Hepatic stellate cell (primary cell): ENCODE results near the gene GBX1.

Experiments
- DNase-seq: peaks from one replicate; pipeline ENCODE4 v3.0.0; 2011; ENCODE audit warnings: low spot score

GBX1 gene

DNA sequence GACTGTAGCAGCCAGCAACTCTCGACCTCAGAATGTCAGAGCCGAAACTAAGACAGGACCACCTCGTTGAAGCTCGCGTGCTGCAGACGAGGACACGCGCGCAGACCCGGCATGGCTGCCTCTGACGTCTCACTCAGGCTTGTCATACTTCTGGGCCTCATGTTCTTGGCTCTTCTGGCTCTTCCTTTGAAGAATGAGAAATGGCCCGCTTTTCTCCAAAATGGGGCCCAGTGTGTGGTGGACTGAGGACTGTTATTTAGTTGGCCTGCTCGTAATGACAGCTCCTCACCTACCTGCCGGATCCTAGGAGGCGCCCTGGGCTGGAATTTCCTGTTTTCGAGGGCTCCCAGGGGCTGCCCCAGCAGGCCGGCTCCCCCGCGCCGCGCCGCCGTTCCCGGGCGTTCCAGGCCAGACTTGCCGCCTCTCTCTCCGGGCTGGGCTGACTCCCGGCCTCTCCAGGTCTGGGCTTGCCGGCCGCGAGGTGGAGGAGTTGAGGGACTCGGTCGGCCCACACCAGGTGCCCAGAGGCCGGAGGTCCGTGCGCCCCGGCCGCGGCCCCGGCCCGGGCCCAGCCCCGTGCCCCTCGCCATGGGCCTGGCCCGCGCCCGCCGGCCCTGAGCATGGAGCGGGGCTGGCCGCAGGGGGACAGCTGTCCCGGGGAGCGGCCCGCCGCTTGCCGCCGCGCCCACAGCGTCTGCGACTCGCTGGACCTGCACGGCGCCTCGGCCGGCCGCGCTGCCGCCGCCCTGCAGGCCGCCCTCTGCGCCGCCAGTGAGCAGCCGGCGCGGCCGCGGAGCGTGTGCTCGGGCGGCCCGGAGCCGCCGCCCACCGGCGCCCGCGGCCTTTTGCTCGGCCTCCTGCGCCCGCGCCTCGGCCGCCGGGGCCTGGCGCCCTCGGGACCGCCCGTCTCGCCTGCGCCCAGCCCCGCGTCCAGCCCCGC is 53.1 kb downstream of the GBX1 start:
- no peak for DNase-seq

DNA sequence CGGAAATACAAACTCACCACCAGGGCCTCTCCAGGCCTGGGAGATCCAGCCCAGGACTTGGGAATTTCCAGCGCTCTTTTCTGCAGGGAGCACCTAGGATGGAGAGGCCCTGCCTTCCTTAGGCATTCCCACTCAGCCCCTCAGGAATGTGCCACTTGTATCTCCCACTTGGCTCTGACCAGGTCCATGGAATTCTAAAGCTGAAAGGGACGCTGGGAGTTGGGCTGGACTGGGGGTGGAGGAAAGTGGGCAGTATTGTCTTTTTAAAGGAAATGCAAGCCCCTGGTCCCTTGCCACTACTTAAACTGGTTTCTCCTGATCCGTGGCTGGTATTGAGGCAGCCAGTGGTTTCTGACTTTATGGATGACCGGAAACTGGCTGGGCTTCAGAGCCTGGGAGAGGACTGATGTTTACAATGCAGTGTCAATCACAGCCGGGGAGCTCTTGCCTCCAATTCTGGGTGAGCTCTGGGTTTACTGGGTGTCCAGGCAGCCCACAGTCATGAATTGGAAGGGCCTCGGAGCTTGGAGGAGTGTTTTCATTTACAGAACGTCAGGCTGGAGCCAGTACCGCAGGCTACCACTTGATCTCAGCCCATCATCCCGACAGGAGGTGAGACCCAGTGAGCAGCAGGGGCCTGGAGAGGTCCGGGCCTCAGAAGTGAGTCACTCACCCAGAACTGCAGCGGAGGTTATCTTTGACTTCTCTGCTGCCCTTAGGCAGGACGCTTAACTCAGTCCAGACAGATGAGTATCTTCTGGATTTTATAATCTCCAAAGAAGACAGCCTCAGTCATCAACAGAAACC is 53.9 kb downstream of the GBX1 start:
- peak; percentile 88 for DNase-seq

DNA sequence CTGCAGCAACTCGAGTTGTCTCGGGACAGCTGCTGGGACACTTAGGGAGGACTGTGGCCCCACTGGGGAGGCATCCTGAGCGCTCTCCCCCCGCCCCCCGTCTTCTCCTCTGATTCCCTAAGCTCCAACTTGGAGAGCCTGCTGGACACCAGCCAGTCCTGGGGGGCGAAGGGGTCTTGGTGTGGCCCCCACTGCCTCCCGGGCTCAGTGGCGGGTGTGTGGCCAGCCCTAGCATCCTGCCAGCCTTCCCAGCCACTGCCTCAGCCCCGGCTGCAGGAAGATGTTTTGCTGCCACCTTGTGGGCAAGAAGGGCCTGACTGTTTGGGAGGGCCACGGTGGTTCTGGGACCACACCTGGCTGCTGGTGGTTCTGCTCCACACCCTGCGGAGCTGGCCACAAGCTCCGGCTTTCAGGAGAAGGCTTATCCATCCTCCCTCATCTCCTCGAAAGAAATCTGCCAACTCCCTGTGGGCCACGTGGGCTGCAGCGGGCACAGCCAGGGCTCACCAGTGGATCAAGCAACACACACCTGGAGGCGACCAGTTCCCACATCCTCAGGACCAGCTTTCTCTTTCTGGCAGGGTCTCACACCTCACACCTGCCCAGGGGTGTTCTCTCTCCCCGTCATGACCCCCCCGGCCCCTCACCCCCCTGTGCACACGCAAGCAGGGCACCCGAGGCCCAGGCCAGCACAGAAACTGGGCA is 56.4 kb downstream of the GBX1 start:
- peak; percentile 96 for DNase-seq

DNA sequence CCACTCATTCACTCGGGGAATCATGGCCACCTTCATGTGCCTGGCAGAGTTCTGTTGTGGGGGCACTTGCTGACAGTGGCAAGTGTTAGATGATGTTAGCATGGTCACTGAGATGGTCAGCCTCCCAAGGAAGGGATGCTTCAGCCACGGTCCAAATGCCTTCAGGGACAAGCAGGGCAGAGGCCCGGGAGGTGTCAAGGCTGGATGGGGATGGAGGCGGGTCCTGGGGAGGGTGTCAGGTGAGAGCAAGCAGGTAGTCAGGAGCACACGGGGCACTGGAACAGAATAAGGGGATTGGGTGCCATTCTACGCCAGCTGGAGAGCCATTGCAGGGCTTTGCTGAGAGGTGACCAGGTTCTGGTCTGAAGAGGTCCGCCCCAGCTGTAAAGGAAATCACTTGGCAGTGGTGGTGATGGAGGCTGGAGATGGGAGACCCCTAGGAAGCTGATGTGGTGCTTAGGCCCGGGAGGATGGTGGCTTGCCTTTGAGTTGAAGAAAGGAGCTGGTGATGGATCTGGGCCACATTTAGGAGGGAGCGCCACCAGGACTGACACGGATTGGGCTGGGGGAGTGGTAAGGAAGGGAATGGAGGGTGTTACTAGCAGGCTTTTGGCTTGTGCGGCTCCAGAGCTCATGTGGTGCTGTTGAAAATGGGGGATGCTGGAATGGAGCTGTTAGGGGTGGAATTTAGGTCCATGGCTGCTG is 57.1 kb downstream of the GBX1 start:
- DNase-seq: no peak

DNA sequence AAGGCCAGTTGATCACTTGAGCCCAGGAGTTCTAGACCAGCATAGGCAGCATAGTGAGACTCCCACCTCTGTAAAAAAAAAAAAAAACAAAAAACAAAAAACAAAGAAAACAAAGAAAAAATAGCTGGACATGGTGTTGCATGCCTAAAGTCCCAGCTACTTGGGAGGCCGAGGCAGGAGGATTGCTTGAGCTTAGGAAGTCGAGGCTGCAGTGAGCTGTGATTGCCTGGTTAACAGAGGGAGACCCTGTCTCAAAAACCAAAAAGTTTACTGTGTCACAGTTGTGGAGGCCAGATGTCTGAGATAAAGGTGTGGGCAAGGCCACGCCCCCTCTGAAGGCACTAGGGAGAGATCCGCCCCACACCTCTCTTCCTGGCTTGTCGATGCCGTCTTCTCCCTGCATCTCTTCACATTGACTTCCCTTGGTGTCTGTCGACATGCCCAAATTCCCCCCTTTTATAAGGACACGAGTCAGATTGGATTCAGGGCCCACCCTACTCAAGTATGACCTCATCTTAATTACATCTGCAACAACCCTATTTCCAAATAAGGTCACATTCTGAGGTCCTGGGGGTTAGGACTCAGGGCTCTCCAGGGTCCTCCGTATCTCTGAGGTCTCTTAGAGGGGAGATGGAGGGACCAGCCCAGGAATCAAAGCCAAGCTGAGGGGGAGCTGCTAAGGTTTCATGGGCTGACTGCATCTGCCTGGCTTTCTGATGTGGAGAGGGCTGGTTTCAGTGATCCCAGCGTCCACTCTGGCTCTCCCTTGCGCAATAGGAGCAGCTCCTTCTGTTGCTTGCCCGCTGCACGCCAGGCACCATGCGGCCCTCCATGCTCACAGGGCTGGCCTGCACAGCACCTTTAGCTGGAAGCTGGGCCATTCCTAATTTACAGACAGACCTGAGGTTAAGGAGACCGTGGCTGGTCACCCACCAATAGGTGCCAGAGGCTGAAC is 58.1 kb downstream of the GBX1 start:
- DNase-seq: no peak

DNA sequence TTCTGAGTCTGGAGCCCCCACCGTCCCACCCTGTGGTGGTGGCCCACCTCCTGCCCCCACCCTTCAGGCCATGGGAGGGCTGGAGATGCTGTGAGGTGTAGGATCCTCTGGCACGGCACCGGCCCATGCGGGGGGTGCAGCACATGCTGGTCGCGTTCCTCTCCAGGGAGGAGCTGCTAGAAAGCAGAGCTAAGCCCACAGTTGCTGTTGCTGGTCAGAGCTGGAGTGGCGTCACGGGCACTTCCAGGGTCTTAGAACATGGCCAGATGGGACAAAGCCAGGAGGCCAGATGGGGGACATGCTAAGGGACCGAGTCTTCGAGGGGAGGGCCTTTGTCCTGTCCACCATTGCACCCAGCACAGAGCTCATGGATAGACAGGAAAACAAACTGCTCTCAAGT is 59.6 kb downstream of the GBX1 start:
- DNase-seq: no peak

DNA sequence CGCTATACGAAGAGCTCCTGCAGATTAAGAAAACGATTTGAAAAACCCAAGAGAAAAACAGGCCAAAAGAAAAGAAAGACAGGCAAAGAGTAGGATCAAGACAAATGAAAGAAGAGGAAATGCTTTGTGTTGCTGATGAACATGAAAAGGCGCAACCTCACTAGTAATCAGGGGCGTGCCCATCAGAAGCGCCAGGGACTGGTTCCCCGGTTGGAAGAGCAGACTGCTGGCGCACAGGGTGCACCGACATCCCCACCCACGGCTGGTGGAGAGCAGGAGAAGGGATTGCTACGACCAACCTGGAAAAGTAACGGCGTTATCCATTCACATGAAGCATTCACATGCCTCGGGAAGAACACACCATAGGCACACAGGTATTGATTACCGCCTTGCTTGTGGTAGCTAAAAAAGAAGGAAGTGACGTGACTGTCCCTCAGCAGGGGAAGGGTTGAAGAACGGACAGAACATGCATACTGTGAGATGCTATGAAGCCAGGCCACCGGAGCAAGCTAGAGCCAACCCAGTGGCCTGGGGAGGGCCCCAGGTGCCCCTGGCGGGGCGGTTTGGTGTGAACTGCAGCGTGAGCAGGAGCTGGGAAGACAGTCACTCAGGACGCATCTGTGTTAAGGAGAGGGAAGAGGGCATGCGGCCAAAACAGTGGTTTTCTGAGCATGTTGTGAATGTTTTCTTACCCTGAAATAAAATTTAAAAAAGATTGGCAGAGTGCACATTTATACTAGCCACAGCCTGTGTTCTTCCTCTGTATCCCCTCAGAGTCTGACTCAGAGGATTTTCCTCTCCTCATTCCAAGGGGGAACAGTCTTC is 62.9 kb downstream of the GBX1 start:
- DNase-seq: no peak

DNA sequence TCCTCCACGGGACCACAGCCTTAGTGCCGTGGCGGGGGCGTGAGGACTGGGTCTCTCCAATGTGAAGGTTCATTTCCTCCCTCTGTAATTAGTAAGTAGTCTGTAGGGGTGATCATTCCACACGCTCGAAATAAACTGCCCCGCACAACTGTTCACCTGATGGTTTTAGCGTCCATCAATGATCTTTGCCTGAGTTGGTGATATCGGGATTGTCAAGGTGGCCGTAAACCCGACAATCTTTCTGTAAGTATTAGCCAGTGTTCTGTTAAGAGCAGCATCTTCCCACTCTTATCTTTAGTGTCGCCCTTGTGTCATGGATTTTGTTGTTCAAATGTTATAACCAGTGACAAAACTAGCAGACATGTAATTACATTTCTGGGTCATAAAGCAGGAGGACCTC is 63.5 kb downstream of the GBX1 start:
- DNase-seq: no peak

DNA sequence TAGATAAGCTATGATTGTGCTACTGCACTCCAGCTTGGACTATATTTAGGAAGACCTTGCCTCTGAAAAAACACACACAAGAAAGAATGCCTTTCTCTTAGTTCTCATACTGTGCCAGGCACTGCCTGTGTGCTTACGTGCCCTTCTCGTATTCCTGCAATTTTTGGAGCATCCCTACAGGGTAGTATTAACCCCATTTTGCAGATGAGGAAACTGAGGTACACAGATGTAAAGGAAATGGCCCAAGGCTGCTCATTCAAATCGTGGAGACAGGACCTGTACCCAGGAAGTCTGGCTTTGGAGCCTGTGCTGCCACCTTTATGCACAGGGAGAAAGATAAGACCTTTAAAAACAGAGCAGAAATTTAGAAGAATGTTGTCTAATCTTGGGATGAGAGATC is 64.5 kb downstream of the GBX1 start:
- DNase-seq: no peak

DNA sequence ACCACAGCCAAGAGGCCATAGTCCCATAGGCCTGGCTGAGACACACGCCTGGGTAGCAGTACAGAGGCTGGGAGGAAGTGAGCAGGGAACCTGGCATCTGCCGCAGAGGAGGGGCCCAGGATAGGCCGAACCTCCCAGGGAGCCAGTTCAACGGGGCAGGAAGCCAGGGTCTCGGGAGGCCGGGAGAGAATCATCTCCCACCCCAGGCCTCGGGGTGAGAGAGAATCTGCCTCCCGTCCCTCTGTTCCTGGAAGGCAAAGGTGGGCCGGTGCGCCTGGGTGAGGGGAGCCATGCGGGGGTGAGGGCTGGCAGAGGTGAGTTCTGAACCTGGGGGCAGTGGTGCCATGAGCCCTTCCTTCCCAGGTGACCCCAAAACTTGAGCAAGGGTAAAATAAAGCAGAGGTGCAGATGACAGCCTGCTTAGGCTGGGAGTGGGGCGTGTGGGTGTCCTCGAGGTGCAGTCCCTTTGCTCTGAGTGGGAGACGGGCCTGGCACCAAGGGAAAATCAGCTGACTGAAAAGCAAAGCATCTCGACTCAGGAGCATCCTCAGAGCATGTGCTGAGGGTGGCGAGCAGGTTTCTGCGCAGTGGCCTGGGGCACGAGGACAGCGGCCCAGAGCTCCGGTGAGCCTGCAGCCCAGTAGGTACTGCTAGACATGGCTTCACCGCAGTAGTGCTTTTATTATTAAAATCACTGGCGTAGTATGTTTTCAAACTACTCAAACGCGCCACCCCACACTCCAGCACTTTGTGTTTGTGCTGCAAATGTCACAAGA is 65.7 kb downstream of the GBX1 start:
- DNase-seq: no peak

DNA sequence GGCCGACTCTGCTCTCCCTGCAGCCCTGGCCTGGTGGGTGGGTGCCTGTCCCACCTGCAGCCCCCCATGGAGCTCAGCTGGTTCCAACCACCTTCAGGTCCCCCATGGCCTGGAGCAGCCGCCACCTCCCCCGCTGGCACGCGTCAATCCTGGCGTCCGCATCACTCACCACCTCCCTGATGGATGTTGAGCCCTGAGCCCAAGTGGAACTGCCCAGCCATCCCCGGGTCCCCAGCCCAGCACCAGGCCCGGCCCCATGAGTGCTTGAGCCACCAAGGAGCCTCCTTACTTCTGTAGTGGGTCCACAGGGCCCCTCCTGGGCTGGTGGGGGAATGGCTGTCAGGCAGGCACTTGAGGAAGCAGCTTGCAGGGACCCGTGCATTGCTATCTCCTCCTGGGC is 66.6 kb downstream of the GBX1 start:
- DNase-seq: no peak

DNA sequence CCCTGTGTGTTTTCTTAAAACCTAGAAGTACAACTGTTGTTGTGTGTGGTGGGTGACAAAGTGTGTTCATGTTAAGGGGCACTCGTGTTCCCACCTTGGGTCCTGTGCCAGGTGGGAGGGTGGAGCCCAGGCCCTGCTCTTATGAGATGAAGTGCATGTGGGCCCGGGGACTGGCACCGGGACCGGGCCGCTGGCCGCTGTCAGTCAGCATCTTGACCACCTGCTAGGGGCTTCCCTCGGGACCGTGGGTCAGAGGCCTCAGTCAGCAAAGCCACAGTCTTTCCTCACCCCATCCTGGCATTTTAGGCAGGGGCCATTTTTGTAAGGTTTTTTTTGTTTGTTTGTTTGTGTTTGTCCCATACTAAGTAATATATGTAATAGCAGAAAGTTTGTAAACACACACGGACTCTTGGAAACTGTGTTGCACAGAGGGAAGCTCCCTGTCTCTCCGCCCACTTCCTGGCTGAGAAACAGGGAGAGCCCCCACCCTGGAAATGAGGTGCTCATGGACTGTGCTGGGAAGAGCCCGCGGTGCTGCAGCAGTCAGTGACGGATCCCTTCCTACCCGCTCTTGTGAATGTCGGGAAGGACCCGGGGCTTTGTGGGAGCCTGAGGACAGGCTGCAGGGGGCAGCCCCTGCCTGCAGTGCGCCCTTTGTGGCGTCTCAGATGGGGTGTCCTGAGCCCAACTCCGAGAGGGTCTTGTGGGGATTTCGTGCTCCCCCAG is 67.8 kb downstream of the GBX1 start:
- no peak for DNase-seq
